GM10266 (cell line): ENCODE measurements around the gene PEPD.

ENCODE experiments used
- DNase-seq: peaks from one replicate; pipeline ENCODE4 v3.0.0; 2012; ENCODE audit errors: extremely low spot score
- CTCF ChIP-seq: IDR thresholded peaks from 2 replicates; pipeline ENCODE4 v1.5.1; 2012; ENCODE audit warnings: mild to moderate bottlenecking, low read depth; ENCODE audit not compliant: control insufficient read depth, insufficient read depth; ENCODE audit errors: missing control alignments

The PEPD gene

GRCh38 chr19:33446330-33447293 lies 75.0 kb downstream of the PEPD start:
- DNase-seq, result no peak
- no peak for TF ChIP-seq CTCF

GRCh38 chr19:33445442-33446329 lies 75.9 kb downstream of the PEPD start:
- TF ChIP-seq CTCF, result no peak
- no peak for DNase-seq

- no peak for DNase-seq
- TF ChIP-seq CTCF, result no peak
Measured at GRCh38 chr19:33444562-33445441, 76.8 kb downstream of the PEPD start.

GRCh38 chr19:33443638-33444561 lies 77.7 kb downstream of the PEPD start:
- no peak for DNase-seq
- no peak for TF ChIP-seq CTCF

GRCh38 chr19:33442706-33443105 lies 78.9 kb downstream of the PEPD start:
- DNase-seq, result no peak
- no peak for TF ChIP-seq CTCF

GRCh38 chr19:33441828-33442227 lies 79.8 kb downstream of the PEPD start:
- DNase-seq, result no peak
- TF ChIP-seq CTCF, result no peak
